Measurements from ENCODE around the gene SLC25A43.
"Not testable (repeated sequence)": the region's sequence is repeated elsewhere in the genome, so short reads cannot be mapped to it uniquely, and the experiment has no call there.

DNA sequence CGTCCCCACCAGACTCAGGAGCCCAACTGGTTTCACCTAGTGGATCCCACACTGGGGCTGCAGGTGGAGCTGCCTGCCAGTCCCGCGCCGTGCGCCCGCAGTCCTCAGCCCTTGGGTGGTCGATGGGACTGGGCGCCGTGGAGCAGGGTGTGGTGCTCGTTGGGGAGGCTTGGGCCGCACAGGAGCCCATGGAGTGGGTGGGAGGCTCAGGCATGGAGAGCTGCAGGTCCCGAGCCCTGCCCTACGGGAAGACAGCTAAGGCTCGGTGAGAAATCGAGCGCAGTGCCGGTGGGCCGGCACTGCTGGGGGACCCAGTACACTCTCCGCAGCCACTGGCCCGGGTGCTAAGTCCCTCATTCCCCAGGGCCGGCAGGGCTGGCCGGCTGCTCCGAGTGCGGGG is 88.6 kb downstream of the SLC25A43 start:
- TF ChIP-seq, protein P1, sequence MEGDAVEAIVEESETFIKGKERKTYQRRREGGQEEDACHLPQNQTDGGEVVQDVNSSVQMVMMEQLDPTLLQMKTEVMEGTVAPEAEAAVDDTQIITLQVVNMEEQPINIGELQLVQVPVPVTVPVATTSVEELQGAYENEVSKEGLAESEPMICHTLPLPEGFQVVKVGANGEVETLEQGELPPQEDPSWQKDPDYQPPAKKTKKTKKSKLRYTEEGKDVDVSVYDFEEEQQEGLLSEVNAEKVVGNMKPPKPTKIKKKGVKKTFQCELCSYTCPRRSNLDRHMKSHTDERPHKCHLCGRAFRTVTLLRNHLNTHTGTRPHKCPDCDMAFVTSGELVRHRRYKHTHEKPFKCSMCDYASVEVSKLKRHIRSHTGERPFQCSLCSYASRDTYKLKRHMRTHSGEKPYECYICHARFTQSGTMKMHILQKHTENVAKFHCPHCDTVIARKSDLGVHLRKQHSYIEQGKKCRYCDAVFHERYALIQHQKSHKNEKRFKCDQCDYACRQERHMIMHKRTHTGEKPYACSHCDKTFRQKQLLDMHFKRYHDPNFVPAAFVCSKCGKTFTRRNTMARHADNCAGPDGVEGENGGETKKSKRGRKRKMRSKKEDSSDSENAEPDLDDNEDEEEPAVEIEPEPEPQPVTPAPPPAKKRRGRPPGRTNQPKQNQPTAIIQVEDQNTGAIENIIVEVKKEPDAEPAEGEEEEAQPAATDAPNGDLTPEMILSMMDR (IDR thresholded peaks at IDR 0.05; ENCODE audit: control extremely low read depth in 1 of 3, insufficient read depth in 1 of 3, low read depth in 1 of 3, low read length in 3 of 3) = not testable (repeated sequence)
- not testable (repeated sequence) for TF ChIP-seq CREB1 (IDR thresholded peaks at IDR 0.05)
